ENCODE data around the gene CATSPERE.
"Not testable (repeated sequence)": the region's sequence is repeated elsewhere in the genome, so short reads cannot be mapped to it uniquely, and the experiment has no call there.

The CATSPERE gene

DNA sequence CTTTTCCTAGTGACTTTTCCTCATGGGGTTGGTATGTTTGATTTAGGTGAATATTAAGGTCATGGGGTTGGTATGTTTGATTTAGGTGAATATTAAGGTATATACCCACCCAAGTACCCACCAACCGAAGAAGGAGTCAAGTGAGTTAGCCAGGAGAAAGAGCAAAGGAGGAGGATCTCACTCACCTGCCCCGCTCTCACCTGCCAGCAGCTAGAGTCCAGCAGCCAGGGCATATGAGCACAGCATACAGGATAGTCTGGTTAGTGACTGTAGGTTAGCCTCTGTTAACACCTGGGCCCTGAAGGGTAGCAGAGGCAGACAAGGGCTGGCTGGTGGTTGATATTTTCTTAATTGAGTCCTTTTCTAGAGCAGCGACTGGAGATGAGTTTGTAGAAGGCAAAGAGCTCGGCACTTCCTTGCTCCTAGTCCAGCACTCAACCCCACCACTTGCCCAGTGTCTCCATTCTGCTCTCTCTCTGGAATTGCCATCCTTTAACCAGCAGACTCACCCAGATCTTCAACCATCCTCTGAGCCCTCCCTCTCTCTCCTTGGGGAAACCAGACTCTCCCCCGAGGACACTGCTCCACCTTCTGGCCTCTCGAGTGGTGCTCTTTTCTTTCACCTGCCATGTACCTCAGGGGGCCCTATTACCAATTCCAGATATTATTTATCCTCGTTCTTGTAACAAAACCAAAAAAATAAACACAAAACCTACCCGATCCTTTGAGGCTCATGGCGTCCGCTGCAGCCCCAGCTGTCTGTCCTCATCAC lies 175.6 kb downstream of the CATSPERE start:
- DNase-seq (ENCODE audit: low read depth) = no peak

DNA sequence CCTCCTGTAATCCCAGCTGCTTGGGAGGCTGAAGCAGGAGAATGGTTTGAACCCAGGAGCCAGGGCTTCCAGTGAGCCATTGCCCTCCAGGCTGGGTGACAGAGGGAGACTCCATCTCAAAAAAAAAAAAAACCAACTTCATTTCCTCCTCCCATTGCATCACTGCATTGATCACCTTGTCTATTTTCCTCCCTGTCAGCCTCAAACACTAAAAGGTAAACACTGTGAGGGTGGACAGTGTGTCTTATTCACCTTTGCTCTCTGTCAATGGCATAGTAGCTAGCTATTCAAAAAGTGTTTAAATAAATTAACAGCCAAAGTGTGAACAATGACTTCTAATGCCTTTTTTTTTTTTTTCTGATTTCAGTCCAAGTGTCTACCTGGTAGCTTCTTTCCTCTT lies 178.5 kb downstream of the CATSPERE start:
- DNase-seq (ENCODE audit: low read depth) = no peak

DNA sequence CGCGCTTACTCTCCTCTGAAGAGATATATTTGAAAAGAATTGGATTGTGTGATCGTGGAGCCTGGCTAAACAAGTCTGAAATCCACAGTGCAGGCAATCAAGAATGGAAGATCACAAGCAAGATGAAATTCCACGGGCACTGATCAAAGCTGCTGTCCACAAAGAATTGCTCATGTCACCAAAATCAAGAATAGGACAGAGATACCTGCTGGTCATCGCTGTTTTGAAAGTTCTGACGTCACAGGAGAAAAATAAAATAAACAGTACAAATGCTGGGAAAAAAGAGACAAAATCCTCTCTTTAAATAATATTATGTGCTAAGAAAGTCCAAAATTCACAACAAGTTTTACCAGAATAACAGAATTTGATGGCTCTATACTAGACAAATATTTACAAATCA lies 179.8 kb downstream of the CATSPERE start:
- DNase-seq (ENCODE audit: low read depth) = no peak

DNA sequence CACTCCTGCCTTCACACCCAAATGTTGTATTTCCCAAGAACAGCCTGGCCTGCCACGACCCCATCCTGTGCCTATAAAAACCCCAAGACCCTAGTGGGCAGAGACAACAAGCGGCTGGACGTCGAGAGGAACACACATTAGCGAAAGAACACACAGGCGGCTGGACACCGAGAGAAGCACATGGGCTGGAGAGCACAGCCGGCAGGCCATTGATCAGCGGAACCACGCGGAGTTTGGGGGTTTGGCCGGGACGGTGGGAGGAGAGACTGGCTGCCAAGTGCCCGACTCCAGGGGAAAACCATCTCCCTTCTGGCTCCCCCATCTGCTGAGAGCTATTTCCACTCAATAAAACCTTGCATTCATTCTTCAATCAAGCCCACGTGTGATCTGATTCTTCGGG lies 181.5 kb downstream of the CATSPERE start:
- no peak for DNase-seq (ENCODE audit: low read depth)

DNA sequence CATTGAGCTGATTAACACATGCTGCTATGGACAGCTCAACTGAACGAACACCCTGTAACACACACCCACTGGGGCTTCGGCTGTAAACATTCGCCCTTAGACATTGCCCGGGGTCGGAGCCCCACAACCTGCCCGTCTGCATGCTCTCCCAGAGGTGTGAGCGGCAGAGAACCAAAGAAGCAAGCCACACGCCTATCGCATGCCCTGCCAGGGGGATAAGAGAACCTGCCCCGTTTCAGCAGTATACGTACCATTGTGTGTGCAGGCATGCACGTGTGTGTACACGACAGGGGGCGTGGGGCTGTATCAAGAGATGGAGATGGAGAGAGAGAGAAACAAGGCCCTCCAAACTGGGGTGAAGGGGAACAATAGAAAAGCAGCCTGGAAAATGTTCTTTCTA lies 181.9 kb downstream of the CATSPERE start:
- no peak for DNase-seq (ENCODE audit: low read depth)

DNA sequence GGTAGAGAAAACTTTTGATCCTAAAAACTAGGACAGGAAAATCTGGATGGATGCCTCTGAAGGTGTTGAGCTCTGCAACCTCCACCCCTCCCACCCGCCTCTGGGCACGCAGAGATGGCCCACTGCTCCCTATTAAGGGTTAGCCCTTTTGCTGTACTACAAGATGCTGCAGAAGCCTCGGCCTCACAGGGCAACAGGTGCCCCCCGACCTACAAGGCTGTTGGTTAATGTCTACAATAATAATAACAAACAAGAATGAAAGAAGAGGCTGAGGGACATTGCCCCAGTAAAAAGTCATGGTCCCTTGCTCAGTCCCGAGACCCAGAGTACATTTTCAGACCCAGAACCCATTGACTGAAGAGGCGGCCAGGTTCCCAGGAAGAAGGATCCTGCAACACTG lies 184.3 kb downstream of the CATSPERE start:
- DNase-seq (ENCODE audit: low read depth) = no peak

DNA sequence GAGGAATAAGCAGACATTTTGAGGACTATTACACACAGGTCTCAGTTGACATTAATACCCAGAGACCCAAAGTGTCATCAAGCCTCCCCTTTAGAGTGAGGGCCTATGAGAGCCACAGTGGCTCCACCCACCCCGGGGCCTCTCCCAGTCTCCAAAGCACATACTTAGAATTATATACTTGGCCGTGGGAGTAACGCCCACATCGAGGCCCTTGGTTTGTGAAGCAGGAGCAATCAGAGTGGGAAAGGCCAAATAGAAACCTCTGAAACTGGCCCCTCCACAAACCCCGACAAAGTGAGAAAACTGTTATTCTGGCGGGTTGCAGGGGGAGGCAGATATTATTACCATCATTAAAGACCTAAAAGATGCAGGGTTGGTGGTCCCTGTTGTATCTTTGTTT lies 184.8 kb downstream of the CATSPERE start:
- DNase-seq (ENCODE audit: low read depth) = no peak

DNA sequence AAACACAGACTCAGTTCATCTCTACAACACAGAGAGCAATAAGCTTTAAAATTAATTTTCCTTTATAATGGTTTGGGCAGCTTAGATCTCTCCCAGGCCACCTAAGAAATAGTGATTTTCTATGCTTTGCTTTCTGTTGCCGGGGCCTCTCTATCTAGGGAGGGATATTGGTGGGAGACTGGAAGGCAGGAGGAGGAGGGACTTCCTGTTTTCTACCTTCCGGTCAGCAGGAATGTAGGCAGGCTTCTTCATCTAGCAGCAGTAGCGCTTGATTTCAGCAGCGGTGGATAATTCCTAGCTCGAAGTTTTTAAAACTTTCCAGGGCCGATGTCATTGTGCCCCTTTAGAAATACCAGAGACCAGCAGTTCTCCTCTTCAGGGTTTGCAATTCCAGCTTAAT lies 186.7 kb downstream of the CATSPERE start:
- no peak for DNase-seq (ENCODE audit: low read depth)

DNA sequence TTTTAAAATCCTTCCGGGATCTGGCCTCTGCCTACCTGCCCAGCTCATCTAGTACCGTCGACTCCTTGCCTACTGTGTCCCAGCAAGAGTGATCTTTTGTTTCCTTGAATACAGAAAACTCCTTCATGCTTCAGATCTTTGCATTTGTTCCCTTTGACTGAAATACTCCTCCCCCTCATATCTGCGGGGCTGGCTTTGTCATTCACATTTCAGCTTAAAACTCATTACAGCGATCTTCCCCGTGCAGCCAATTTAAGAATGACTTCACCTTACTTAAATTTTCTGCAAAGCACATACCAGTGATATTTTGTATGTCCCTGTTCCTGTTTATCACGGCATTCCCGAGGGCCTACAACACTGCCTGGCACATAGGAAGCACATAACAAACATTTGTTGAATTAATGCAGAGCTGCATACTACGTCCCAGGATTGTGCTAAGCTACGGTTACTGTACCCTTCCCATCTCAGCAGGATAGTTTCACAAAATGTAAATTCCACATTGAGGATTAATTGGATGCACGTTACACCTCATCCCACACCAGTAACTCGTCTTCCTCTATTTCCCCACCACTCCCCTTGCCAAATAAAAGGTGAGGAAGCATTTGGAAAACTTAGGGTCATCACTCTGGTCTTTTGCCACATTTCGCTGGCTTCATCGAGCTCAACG lies 191.0 kb downstream of the CATSPERE start:
- DNase-seq (ENCODE audit: low read depth) = no peak

DNA sequence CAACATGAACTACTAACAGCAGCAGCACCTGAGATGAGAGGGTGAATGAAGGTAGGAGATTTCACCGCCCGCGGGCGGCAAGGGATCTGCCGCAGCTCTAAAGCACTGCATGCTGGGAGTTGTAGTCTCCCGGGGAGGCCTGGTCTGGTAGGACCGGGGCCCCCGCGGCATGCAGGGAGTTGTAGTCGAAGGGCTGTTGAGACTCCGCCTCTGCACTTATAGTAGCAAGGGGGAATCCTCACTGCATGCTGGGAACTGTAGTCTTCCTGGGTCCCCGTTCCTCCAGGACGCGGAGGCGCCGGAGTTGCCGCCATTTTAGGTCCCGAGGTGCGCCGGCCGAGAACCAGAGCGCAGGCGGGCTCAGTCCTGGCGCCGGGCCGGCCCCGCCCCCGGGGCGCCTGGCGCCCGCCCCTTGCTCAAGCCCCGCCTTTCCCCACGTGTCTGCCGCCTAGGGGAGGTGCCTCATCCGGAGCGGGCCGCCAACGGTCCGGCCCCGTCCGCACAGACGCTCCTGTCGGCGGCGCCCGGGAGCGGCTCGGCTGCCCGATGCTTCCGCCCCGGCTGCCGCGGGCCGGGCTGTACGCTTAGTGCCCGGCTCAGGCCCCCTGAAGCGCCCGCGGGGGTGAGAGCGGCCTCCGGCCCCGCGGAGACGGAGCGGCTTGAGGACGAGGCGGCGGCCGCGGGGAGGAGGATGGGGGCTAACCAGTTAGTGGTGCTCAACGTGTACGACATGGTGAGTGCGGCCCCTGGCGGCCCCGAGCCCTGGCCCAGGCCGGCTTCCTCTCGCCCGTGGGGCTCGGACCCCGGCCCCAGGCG lies 191.8 kb downstream of the CATSPERE start, which contains the start of gene DESI2:
Gene DESI2, plus strand, starts transcription at position 504 of the 816 bp plus-strand sequence. Its CDS starts 188 bp downstream, at position 692.
- DNase-seq (ENCODE audit: low read depth) = peak; percentile 99

DNA sequence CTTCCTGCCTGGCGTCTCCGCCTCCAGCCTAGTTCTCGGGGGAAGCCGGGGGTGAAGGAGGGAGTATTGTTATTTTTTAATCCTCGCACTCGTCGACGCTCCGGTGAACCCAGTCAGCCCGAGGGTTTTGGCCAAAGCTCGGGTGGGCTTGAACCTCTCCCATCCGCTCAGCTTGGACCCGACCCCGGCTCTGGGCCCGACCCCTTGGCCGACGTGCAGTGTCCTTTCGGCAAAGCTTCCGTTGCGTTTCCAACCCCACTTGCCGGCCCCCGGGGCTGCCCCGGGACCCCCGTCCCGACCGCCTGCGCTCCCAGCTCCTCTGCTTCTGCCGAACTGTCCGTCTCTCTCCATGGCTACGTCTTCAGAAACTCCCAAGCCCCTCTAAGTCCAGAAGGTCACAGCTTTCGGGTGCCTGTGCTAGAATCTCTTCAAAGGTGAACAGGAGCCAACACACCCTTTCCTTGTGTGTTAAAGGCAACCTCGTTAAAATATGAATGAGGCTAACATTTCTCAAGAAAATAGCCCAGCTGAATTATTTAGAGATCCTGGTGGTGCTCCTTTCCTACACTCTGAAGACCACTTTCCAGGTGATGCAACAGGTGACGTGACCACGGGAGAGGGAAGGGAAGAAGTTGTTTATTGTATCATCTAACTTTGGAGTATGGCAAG lies 192.5 kb downstream of the CATSPERE start:
- no peak for DNase-seq (ENCODE audit: low read depth)

DNA sequence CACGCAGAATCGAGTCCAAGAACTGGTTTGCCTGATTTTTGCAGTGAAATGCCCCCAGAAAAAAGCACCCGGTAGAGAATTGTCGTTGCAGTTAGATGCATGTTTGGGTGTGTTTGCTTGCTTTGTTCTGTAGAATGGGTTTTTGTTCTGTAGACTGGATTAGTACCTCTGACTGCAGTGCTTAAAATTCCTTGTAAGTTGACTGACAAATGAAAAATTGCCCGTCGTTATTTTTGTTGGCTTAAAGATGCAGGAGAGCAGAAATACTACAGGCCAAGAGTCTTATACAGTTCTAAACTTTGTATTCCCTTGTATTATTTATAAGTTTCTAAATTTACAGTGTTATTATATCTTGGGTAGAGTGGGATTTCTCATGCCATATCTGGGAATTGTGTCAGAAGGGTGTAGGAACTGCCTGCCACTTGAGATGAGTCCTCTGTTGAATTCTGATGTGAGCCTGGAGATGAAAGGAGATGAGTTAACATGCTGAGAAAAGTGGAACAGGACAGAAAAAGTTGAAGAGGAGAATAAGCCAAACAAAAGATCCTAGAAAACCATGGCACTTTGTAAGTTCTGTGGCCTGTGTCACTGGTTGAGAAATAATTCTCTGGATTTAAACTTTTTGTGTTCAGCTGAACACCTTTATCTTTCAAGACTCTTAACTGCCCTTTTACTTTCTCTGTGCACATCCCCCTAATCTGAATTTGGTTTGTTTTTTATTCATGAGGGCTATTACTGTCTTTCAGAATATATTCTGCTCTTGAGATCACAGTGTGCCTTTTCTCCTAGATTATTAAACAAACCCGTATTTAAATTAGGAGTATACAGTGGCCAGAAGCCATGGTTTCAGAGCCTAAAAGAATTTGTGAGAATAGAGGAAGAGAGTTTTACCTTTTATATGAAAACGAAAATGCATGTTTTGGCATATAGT lies 193.3 kb downstream of the CATSPERE start:
- DNase-seq (ENCODE audit: low read depth) = no peak

DNA sequence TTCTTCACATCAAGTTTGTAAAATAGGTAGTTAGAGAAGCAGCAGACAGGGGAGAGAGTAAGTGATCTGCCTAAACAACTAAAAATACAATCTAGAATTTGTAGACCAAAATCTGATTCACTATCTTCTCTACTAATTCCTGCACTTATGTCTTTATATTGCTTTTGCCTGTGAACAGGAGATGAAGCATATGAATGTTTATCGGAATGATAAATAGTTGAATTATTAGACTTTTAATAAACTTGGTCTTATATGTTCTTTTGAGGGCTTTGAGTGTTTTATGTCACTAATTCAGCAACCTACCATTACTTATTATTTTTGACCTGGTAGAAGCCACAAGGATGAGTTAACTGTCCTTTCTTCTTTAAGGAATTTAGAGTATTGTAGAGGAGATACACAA lies 194.1 kb downstream of the CATSPERE start:
- no peak for DNase-seq (ENCODE audit: low read depth)

DNA sequence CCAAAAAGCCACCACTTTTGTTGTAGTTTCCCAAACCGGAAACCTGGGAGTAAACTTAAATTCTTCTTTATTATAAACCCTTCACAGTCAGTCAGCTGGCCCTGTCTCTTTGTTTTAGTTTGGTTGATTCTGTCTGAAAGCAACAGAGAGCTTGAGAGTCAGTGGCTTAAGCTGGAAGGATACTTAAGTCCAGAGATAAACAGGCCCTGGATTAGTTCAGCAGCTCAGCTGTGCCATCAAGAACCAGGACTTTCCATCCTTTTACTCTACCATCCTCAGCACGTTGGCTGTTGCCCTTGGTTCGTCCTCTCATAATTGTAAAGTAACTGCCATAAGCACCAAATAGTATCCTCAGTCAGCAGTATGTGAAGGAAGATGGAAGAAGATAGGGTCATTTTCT lies 196.3 kb downstream of the CATSPERE start:
- no peak for DNase-seq (ENCODE audit: low read depth)

DNA sequence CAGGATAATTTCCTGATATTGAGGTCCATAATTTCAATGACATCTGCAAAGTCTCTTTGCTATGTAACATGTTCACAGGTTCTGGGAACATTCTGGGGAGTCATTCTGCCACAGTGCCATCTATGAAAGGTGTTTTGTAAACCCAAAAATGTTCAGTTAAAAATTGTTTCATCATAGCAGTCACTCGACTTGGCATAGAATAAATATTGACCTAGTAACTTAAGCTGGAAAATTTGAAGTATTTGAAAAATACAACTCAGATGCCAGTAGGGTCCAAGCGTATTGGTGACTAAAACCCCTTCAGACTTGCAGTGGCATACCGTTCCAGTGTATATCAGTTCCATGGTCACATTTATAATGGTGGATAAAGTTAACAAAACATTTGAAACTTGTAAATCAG lies 198.6 kb downstream of the CATSPERE start:
- no peak for DNase-seq (ENCODE audit: low read depth)

DNA sequence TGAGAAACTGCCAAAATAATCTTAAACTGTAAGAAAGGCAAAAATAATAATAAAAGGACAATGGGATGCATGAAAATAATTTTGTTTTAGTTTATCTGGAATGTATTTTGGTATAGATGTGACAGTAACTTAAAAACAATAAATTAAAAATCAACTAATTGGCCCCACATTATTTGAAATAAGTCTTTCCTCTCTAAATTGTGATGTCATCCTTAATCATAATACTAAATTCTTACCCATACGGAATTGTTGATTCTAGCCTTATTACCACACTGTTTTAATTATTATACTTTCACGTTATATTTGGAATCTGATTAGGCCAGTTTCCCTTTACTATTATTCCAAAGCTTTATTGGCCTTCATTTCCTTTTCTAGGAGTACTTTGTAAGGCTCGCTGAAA lies 199.5 kb downstream of the CATSPERE start:
- no peak for DNase-seq (ENCODE audit: low read depth)

DNA sequence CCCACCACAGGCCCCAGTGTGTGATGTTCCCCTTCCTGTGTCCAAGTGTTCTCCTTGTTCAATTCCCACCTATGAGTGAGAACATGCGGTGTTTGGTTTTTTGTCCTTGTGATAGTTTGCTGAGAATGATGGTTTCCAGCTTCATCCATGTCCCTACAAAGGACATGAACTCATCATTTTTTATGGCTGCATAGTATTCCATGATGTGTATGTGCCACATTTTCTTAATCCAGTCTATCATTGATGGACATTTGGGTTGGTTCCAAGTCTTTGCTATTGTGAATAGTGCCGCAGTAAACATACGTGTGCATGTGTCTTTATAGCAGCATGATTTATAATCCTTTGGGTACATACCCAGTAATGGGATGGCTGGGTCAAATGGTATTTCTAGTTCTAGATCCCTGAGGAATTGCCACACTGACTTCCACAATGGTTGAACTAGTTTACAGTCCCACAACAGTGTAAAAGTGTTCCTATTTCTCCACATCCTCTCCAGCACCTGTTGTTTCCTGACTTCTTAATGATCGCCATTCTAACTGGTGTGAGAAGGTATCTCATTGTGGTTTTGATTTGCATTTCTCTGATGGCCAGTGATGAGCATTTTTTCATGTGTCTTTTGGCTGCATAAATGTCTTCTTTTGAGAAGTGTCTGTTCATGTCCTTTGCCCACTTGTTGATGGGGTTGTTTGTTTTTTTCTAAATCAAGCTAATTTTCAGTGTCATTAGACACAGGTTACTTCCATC lies 200.7 kb downstream of the CATSPERE start:
- not testable (repeated sequence) for DNase-seq (ENCODE audit: low read depth)

DNA sequence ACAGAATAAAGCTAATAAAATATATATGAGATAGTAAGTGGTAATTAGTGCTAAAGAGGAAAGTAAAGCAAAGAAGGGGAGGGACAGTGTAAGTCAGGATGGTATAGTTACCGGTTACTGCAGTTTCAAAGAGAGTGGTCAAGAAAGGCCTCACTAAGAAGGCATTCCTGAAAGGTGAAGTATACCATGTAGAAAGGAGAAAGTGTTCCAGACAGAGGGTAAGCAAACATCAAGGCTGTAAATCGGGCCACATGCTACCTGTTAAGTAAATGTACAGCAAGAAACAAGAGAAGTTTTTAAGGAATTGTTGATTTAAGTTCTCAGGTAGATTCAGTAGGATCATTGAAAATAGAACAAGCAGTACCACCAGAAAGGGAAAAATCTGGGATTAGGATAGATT lies 201.5 kb downstream of the CATSPERE start:
- no peak for DNase-seq (ENCODE audit: low read depth)

DNA sequence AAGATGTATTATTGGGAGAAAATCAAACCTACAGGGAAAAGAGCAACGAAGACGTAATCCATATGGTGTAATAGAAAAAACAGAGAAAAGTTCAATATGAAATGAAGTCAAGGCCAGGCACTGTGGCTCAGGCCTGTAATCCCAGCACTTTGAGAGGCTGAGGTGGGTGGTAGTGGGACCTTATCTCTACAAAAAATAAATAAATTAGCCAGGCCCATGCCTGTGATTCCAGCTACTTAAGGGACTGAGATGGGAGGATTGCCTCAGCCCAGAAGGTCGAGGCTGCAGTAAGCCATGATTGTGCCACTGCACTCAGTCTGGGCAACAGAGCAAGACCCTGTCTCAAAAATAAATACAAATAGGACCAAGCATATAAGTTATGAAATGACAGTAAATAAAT lies 203.3 kb downstream of the CATSPERE start:
- no peak for DNase-seq (ENCODE audit: low read depth)

DNA sequence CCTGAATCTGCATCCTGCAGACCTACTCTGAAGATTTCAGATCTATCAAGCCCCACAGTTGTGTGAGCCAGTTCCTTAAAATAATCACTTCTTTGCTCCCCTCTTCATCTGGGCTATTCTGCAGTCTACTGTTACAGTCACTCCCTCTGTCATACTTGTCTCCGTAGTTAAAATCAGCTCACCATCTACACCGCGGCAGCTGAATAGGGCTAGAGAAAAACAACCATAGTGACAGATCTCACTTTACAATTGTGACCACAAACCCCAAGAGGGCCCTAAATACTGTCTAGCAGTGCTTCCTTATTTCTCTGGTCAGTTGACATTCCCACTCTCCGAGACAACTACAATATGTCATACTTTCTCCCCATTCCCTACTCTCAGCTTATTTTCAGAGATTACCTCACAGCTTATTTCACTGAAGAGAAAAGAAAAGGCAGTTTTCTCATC lies 204.7 kb downstream of the CATSPERE start:
- DNase-seq (ENCODE audit: low read depth) = no peak

All from GM04504 (cell line).